ENCODE data around the gene CELSR1. TPM values are rescaled to one million over a fixed set of nuclear protein-coding genes. Genes with fewer than 3 reads are reported as not detected.

Gene CELSR1
- total RNA-seq, 2 donors from 2014 or later: 0.14 to 0.45 TPM

GRCh38 chr22:46450931-46451561 is 86.4 kb downstream of the CELSR1 start:
- H3K27me3 Mint-ChIP-seq: peaks cover 0 to 9% of the 10 kb centered on the region in 2 donors
- no peak for ATAC-seq
- no peak overlapping the region for H3K4me3 Mint-ChIP-seq
- DNase-seq (ENCODE audit: low spot score): no peak
- no peaks in the 10 kb centered on the region for H3K4me1 Mint-ChIP-seq (ENCODE audit: low read depth in 2 of 2)
- no peaks in the 10 kb centered on the region for H3K36me3 Mint-ChIP-seq
- H3K9me3 Mint-ChIP-seq: no peaks in the 10 kb centered on the region
- H3K27ac Mint-ChIP-seq: no peak overlapping the region

- H3K9me3 Mint-ChIP-seq: no peaks in the 10 kb centered on the region
- H3K36me3 Mint-ChIP-seq: no peaks in the 10 kb centered on the region
- H3K4me1 Mint-ChIP-seq (ENCODE audit: low read depth in 2 of 2): no peaks in the 10 kb centered on the region
- ATAC-seq (peak in 1 of 2 donors; percentile 30), DNase-seq (ENCODE audit: low spot score) (no peak)
- H3K27ac Mint-ChIP-seq: no peak overlapping the region
- H3K27me3 Mint-ChIP-seq: peaks cover 0 to 9% of the 10 kb centered on the region in 2 donors
- no peak overlapping the region for H3K4me3 Mint-ChIP-seq
Measured at GRCh38 chr22:46449974-46450745, 87.3 kb downstream of the CELSR1 start.

- Mint-ChIP-seq H3K27ac (no peak overlapping the region), H3K9me3 (no peaks in the 10 kb centered on the region), H3K4me1 (ENCODE audit: low read depth in 2 of 2) (no peaks in the 10 kb centered on the region), H3K36me3 (no peaks in the 10 kb centered on the region), H3K4me3 (no peak overlapping the region), H3K27me3 (peaks cover 0 to 9% of the 10 kb centered on the region in 2 donors)
- no peak for DNase-seq (ENCODE audit: low spot score)
- ATAC-seq: no peak
Measured at GRCh38 chr22:46449116-46449691, 88.2 kb downstream of the CELSR1 start.

GRCh38 chr22:46448333-46448732 is 89.1 kb downstream of the CELSR1 start:
- no peaks in the 10 kb centered on the region for H3K36me3 Mint-ChIP-seq
- DNase-seq (ENCODE audit: low spot score): peak; percentile 39
- peaks cover 0 to 9% of the 10 kb centered on the region in 2 donors for H3K27me3 Mint-ChIP-seq
- no peak overlapping the region for H3K27ac Mint-ChIP-seq
- no peaks in the 10 kb centered on the region for H3K9me3 Mint-ChIP-seq
- no peak for ATAC-seq
- H3K4me3 Mint-ChIP-seq: no peak overlapping the region
- H3K4me1 Mint-ChIP-seq (ENCODE audit: low read depth in 2 of 2): no peaks in the 10 kb centered on the region

DNA sequence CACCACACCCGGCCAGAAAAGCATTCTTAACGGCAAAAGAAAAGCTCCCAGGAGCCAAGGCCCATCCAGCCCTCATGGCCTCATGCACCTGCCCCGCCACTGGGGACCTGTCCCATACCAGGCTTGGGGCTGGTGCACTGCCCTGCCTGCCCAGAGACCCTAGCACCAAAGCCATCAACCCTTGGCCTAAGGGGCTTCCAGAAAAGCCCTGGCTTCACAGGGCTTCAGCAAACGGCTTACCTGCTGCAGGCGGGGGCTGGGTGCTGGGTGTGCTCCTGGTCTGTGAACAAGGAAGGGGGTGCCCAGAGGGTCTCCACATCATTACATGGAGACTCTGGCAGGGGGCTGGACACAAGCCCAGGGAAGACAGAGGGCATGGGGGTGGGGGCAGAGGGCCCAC is 89.5 kb downstream of the CELSR1 start:
- no peak for ATAC-seq
- Mint-ChIP-seq H3K36me3 (no peaks in the 10 kb centered on the region), H3K27me3 (peaks cover 0 to 9% of the 10 kb centered on the region in 2 donors), H3K4me3 (no peak overlapping the region), H3K27ac (no peak overlapping the region), H3K4me1 (ENCODE audit: low read depth in 2 of 2) (no peaks in the 10 kb centered on the region), H3K9me3 (no peaks in the 10 kb centered on the region)
- no peak for DNase-seq (ENCODE audit: low spot score)

DNA sequence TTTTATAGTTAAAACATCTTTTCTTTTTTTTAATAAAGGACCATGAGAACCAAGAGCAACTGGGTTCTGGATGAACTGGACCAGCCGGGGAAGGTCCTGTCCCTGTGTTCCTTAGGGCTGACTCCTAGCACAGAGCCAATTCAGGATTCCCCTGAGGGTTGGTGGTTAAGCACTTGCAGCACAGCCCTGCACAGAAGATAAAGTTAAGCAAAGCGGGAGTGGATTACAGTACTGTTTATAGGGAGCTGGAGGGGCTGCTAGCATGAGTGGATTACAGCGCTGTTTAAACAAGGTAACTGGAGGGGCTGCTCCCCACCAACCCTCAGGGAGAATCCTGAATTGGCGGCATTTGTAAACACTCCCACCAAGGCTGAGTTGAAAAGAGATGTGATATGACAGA is 90.6 kb downstream of the CELSR1 start:
- no peak overlapping the region for H3K4me3 Mint-ChIP-seq
- peaks cover 0 to 9% of the 10 kb centered on the region in 2 donors for H3K27me3 Mint-ChIP-seq
- H3K4me1 Mint-ChIP-seq (ENCODE audit: low read depth in 2 of 2): no peaks in the 10 kb centered on the region
- peak; percentile 25 for DNase-seq (ENCODE audit: low spot score)
- no peaks in the 10 kb centered on the region for H3K9me3 Mint-ChIP-seq
- ATAC-seq: no peak
- no peak overlapping the region for H3K27ac Mint-ChIP-seq
- H3K36me3 Mint-ChIP-seq: no peaks in the 10 kb centered on the region

DNA sequence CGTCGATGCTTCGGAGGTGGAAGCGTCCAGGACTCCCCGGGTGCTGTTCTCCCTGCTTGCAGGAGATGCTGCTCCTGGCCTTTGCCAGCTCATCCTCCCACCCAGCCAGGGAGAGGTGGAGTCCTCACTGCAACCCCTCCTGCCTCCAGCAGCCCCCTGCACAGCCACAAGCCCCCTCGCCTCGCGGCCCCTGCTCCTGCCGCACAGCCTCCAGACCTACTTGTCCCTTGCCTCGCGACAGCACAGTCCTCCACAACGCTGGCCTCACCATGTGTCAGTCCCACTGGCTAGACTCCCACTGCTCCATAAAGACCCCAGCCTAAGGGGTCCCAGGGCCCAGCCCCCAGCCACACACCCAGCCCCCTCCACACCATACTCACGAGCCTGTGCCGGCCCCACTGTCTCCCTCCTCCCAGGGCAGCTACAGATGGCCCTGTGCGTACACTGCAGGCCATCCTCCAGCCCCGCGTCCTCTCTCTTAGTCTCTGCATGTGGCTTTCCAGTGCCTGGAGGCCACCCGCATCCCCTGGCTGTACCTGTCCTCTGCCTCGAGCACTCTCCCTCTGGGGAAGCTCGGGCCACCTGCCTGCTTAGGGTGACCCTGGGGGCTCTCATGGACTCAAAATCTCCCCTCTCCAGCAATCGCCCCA is 91.5 kb downstream of the CELSR1 start:
- H3K27ac Mint-ChIP-seq: no peak overlapping the region
- H3K9me3 Mint-ChIP-seq: no peaks in the 10 kb centered on the region
- peaks cover 0 to 9% of the 10 kb centered on the region in 2 donors for H3K27me3 Mint-ChIP-seq
- no peak overlapping the region for H3K4me3 Mint-ChIP-seq
- ATAC-seq (peak; percentile 13 to 52), DNase-seq (ENCODE audit: low spot score) (peak; percentile 51)
- H3K4me1 Mint-ChIP-seq (ENCODE audit: low read depth in 2 of 2): no peaks in the 10 kb centered on the region
- no peaks in the 10 kb centered on the region for H3K36me3 Mint-ChIP-seq

GRCh38 chr22:46444390-46444854 is 93.0 kb downstream of the CELSR1 start:
- ATAC-seq (no peak), DNase-seq (ENCODE audit: low spot score) (no peak)
- no peaks in the 10 kb centered on the region for H3K9me3 Mint-ChIP-seq
- H3K27me3 Mint-ChIP-seq: peaks cover 0 to 8% of the 10 kb centered on the region in 2 donors
- no peaks in the 10 kb centered on the region for H3K4me1 Mint-ChIP-seq (ENCODE audit: low read depth in 2 of 2)
- no peak overlapping the region for H3K27ac Mint-ChIP-seq
- H3K4me3 Mint-ChIP-seq: no peak overlapping the region
- no peaks in the 10 kb centered on the region for H3K36me3 Mint-ChIP-seq

GRCh38 chr22:46443850-46444389 is 93.5 kb downstream of the CELSR1 start:
- ATAC-seq (no peak), DNase-seq (ENCODE audit: low spot score) (no peak)
- Mint-ChIP-seq H3K4me3 (no peak overlapping the region), H3K36me3 (no peaks in the 10 kb centered on the region), H3K27me3 (peaks cover 0 to 2% of the 10 kb centered on the region in 2 donors), H3K4me1 (ENCODE audit: low read depth in 2 of 2) (no peaks in the 10 kb centered on the region), H3K9me3 (no peaks in the 10 kb centered on the region), H3K27ac (no peak overlapping the region)

- ATAC-seq (no peak), DNase-seq (ENCODE audit: low spot score) (no peak)
- H3K4me1 Mint-ChIP-seq (ENCODE audit: low read depth in 2 of 2): no peaks in the 10 kb centered on the region
Measured at GRCh38 chr22:46442217-46442853, 95.1 kb downstream of the CELSR1 start.

DNA sequence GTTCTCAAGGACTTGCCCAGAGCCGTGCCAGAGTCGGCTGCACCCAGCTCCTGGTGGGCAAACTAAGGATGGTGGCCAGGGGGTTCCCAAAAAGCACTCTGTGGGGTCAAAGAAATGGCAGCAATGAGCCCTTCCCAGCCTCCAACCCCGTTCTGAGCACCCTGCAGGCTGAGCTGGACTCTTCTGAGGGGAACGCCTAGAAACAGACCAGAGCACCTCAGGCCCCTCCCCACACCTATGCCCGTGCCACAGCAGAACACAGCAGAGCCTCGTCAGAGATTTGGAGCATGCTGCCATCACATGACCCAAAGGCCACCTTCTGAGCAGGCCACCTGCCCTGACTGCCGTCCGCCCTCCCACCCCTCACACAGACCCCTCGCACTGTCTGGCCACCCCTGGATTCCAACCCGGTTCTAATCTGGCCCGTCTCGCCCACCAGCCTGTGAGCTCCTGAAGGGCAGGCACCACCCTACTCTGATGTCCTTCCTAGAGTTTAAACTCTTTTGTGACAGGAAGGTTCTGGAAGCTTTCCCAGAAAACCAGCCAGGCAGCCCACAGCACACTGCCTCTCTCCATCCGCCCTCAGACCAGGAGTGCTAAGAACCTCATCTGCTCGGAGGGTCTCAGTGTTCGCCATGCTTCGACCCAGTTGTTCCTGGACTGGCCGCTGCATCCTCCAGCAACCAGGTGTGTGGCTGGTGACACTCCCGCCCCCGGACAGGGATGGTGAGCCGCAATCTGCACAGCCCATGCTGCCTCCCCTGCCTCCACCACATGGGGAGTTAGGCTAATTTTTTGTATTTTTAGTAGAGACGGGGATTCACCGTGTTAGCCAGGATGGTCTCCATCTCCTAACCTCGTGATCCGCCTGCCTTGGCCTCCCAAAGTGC is 97.6 kb downstream of the CELSR1 start:
- no peaks in the 10 kb centered on the region for H3K4me1 Mint-ChIP-seq (ENCODE audit: low read depth in 2 of 2)

More at GRCh38 chr22:46442217-46442853, 95.1 kb downstream of the CELSR1 start:
- Mint-ChIP-seq H3K36me3 (no peaks in the 10 kb centered on the region), H3K4me3 (no peak overlapping the region), H3K27ac (no peak overlapping the region), H3K27me3 (no peaks in the 10 kb centered on the region), H3K9me3 (no peaks in the 10 kb centered on the region)

GRCh38 chr22:46439111-46439510 is 98.3 kb downstream of the CELSR1 start:
- Mint-ChIP-seq H3K27ac (no peak overlapping the region), H3K4me1 (ENCODE audit: low read depth in 2 of 2) (no peaks in the 10 kb centered on the region), H3K36me3 (no peaks in the 10 kb centered on the region), H3K9me3 (no peaks in the 10 kb centered on the region), H3K4me3 (no peak overlapping the region), H3K27me3 (no peaks in the 10 kb centered on the region)
- ATAC-seq (peak in 1 of 2 donors; percentile 17), DNase-seq (ENCODE audit: low spot score) (no peak)

More for the DNA sequence above, 97.6 kb downstream of the CELSR1 start:
- no peaks in the 10 kb centered on the region for H3K36me3 Mint-ChIP-seq
- no peak overlapping the region for H3K27ac Mint-ChIP-seq
- ATAC-seq (peak in 1 of 2 donors; percentile 6), DNase-seq (ENCODE audit: low spot score) (no peak)
- no peaks in the 10 kb centered on the region for H3K27me3 Mint-ChIP-seq
- no peak overlapping the region for H3K4me3 Mint-ChIP-seq
- no peaks in the 10 kb centered on the region for H3K9me3 Mint-ChIP-seq
